Measurements from ENCODE around the gene SLC36A1.

GRCh38 chr5:151471276-151471675, 23.9 kb downstream of the SLC36A1 start:
- no peak for TF ChIP-seq POLR2A (IDR thresholded peaks at IDR 0.05)
- TF ChIP-seq, protein P1, sequence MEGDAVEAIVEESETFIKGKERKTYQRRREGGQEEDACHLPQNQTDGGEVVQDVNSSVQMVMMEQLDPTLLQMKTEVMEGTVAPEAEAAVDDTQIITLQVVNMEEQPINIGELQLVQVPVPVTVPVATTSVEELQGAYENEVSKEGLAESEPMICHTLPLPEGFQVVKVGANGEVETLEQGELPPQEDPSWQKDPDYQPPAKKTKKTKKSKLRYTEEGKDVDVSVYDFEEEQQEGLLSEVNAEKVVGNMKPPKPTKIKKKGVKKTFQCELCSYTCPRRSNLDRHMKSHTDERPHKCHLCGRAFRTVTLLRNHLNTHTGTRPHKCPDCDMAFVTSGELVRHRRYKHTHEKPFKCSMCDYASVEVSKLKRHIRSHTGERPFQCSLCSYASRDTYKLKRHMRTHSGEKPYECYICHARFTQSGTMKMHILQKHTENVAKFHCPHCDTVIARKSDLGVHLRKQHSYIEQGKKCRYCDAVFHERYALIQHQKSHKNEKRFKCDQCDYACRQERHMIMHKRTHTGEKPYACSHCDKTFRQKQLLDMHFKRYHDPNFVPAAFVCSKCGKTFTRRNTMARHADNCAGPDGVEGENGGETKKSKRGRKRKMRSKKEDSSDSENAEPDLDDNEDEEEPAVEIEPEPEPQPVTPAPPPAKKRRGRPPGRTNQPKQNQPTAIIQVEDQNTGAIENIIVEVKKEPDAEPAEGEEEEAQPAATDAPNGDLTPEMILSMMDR (IDR thresholded peaks at IDR 0.05 in 8 of 11, conservative IDR thresholded peaks at IDR 0.05 in 3 of 11), result no peak
